ENCODE data around the gene ABCB1. TPM values are rescaled to one million over a fixed set of nuclear protein-coding genes. Genes with fewer than 3 reads are reported as not detected.

ABCB1 gene
- total RNA-seq, 1 donor from 2014 or later = not detected

DNA sequence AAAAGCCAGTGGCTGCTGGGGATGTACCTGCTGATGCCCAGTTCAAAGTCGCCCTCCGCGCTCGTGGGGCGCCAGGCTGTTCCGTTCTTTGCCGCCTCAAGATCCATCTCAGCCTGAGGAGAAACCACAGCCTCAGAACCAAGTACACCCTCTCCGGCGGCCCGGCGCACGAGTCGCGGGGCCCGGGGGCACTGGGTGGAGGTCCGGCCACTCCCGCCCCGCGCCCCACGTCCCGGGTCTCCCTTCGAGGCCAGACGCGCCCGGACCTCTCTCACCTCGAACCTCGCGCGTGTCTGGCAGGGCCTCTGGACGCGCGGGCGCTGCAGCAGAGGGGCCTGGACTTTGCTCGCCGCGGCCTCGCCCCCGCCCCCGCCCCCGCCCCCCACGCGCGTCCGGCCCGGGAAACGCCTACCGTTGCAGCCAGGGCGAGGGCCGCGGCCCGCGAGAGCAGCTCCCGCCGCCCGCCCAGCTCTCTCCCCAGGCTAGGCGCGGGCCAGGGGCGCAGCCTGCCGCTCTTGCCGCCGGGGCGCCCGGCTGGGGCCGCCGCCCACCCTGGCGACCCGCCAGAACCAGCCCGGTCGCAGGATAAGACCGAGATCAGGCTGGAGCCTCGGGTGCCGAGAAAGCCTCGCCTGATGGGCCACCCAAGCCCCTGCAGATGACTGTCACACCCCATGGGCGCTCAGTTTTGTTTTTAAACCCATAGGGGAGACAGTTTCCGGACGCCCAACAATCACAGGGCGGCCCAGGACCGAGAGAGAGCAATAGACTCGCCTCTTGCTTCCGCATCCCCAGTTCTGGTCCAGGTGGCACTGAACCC lies 125.1 kb downstream of the ABCB1 start, which contains the start of gene ABCB4:
TSS of gene ABCB4 (minus strand) at position 322 of the 820 bp plus-strand sequence. CDS start at position 107, 215 bp downstream.
- no peak within 1 kb of the TSS for H3K9ac ChIP-seq
- H3F3A ChIP-seq (ENCODE audit: low read depth) = peaks cover 6% of the 10 kb centered on the region
- Mint-ChIP-seq H3K9me3 (no peaks in the 10 kb centered on the region), H3K27ac (peak within 1 kb of the TSS; percentile 88), H3K27me3 (ENCODE audit: insufficient read depth, low read depth) (peaks cover 3% of the 10 kb centered on the region), H3K4me3 (peak within 1 kb of the TSS; percentile 81), H3K4me1 (peaks cover 17% of the 10 kb centered on the region), H3K36me3 (no peaks in the 10 kb centered on the region)
- no peaks in the 10 kb centered on the region for H4K20me1 ChIP-seq (ENCODE audit: low read depth)
- no peaks in the 10 kb centered on the region for H3K36me3 ChIP-seq
- H3K9me3 ChIP-seq (ENCODE audit: low read depth) = no peaks in the 10 kb centered on the region
- DNase-seq (ENCODE audit: low spot score) = peak; percentile 51
- H3K4me2 ChIP-seq = peak within 1 kb of the TSS; percentile 92
- H3K79me2 ChIP-seq (ENCODE audit: low read depth) = no peaks in the 10 kb centered on the region
- peaks cover 66% of the 10 kb centered on the region for H3K27me3 ChIP-seq
- peak within 1 kb of the TSS; percentile 75 for H2AFZ ChIP-seq (replicated peaks)
- peaks cover 8% of the 10 kb centered on the region for H3K4me1 ChIP-seq
- TF ChIP-seq EZH2 (IDR thresholded peaks at IDR 0.05) (peak; percentile 64), EZH2phosphoT487 (IDR thresholded peaks at IDR 0.05) (peak; percentile 31)
- TF ChIP-seq, protein P1, sequence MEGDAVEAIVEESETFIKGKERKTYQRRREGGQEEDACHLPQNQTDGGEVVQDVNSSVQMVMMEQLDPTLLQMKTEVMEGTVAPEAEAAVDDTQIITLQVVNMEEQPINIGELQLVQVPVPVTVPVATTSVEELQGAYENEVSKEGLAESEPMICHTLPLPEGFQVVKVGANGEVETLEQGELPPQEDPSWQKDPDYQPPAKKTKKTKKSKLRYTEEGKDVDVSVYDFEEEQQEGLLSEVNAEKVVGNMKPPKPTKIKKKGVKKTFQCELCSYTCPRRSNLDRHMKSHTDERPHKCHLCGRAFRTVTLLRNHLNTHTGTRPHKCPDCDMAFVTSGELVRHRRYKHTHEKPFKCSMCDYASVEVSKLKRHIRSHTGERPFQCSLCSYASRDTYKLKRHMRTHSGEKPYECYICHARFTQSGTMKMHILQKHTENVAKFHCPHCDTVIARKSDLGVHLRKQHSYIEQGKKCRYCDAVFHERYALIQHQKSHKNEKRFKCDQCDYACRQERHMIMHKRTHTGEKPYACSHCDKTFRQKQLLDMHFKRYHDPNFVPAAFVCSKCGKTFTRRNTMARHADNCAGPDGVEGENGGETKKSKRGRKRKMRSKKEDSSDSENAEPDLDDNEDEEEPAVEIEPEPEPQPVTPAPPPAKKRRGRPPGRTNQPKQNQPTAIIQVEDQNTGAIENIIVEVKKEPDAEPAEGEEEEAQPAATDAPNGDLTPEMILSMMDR (IDR thresholded peaks at IDR 0.05) = no peak
- H3K27ac ChIP-seq = no peak within 1 kb of the TSS
- H3K4me3 ChIP-seq = peak within 1 kb of the TSS; percentile 56

DNA sequence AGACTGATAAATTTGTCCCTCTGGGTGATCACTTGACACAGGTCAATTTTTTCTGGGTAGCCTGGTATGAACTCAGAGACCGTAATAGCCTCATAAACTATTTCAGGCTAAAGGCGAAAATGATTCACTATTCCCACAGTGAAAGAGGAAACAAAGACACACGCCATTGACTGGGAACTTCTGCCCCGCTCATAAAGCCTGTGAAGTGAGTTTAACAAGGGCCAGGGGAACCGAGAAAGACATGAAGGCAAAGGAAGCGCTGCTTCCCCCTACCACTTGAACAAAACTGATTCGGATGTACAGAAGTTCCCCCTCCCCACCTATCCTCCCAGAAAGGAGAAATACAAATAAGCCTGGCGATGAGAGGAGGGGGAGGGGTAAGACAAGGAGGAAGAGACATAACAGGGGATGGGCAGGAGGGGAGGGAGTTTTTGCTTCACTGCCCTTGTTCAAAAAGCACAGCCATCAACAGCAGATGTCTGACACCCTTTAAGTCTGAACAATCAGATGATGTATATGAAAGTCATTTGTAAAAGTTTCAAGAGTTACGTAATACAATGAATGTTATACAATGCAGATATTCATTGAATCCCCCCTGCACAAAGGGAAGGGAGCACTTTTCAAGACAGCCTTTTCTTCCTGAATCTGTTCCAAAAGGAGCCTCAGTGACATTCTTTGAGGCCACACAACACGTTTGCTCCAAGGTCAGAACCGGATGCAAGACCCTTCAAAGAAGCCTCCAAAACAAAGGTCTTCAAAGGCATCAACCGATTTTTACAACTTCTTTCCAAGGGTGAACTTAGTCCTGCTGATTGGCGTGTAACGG lies 125.9 kb downstream of the ABCB1 start:
- no peak overlapping the region for H3K9ac ChIP-seq
- peak overlapping the region; percentile 75 for H2AFZ ChIP-seq (replicated peaks)
- peaks cover 6% of the 10 kb centered on the region for H3F3A ChIP-seq (ENCODE audit: low read depth)
- no peak overlapping the region for H3K27ac ChIP-seq
- H3K9me3 Mint-ChIP-seq = no peaks in the 10 kb centered on the region
- no peaks in the 10 kb centered on the region for H4K20me1 ChIP-seq (ENCODE audit: low read depth)
- H3K9me3 ChIP-seq (ENCODE audit: low read depth) = no peaks in the 10 kb centered on the region
- H3K4me3 Mint-ChIP-seq = peak overlapping the region; percentile 81
- H3K4me2 ChIP-seq = peak overlapping the region; percentile 92
- peaks cover 17% of the 10 kb centered on the region for H3K4me1 Mint-ChIP-seq
- H3K36me3 Mint-ChIP-seq = no peaks in the 10 kb centered on the region
- H3K4me1 ChIP-seq = peaks cover 8% of the 10 kb centered on the region
- no peaks in the 10 kb centered on the region for H3K36me3 ChIP-seq
- no peaks in the 10 kb centered on the region for H3K79me2 ChIP-seq (ENCODE audit: low read depth)
- H3K27me3 ChIP-seq = peaks cover 66% of the 10 kb centered on the region
- peak; percentile 26 for DNase-seq (ENCODE audit: low spot score)
- peaks cover 3% of the 10 kb centered on the region for H3K27me3 Mint-ChIP-seq (ENCODE audit: insufficient read depth, low read depth)
- TF ChIP-seq, protein P1 (IDR thresholded peaks at IDR 0.05) = no peak
- TF ChIP-seq EZH2 (IDR thresholded peaks at IDR 0.05) (no peak), EZH2phosphoT487 (IDR thresholded peaks at IDR 0.05) (no peak)
- H3K27ac Mint-ChIP-seq = peak overlapping the region; percentile 88
- H3K4me3 ChIP-seq = peak overlapping the region; percentile 56

GRCh38 chr7:87473986-87474385 lies 126.7 kb downstream of the ABCB1 start:
- H3K27me3 Mint-ChIP-seq (ENCODE audit: insufficient read depth, low read depth) = peaks cover 3% of the 10 kb centered on the region
- Histone ChIP-seq H3K79me2 (ENCODE audit: low read depth) (no peaks in the 10 kb centered on the region), H2AFZ (replicated peaks) (no peak overlapping the region), H3K4me2 (peak overlapping the region; percentile 92), H3F3A (ENCODE audit: low read depth) (peaks cover 6% of the 10 kb centered on the region), H4K20me1 (ENCODE audit: low read depth) (no peaks in the 10 kb centered on the region), H3K9ac (no peak overlapping the region), H3K27ac (no peak overlapping the region), H3K4me3 (no peak overlapping the region), H3K36me3 (no peaks in the 10 kb centered on the region), H3K9me3 (ENCODE audit: low read depth) (no peaks in the 10 kb centered on the region), H3K27me3 (peaks cover 66% of the 10 kb centered on the region), H3K4me1 (peaks cover 8% of the 10 kb centered on the region)
- peaks cover 17% of the 10 kb centered on the region for H3K4me1 Mint-ChIP-seq
- H3K36me3 Mint-ChIP-seq = no peaks in the 10 kb centered on the region
- DNase-seq (ENCODE audit: low spot score) = no peak
- TF ChIP-seq EZH2phosphoT487 (IDR thresholded peaks at IDR 0.05) (no peak), EZH2 (IDR thresholded peaks at IDR 0.05) (no peak)
- TF ChIP-seq, protein P1 (IDR thresholded peaks at IDR 0.05) = no peak
- no peak overlapping the region for H3K4me3 Mint-ChIP-seq
- no peak overlapping the region for H3K27ac Mint-ChIP-seq
- H3K9me3 Mint-ChIP-seq = peaks cover 3% of the 10 kb centered on the region
